Measurements from ENCODE around the gene SIPA1L3.

Gene SIPA1L3

DNA sequence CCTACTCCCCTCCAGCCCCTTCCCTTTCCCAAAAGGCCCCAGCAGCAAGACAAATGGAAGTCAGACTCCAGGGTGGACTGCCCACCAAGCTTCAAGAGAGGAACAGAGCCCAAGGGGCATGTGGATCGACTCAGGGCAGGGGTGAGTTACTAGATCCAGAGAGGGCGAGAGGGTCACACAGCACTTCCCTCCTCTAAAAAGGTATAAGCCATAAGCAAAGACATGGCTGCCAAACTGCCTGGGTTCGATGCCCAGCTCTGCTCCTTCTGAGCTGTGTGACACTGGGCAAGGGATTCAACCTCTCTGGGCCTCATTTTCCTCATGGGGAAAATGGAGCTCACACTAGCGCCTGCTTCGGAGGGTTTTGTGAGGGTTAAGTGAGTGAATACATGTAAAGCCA, 345.4 kb downstream of the SIPA1L3 start:
- DNase-seq: no peak

- DNase-seq: peak; percentile 87 to 89
Measured at GRCh38 chr19:38252941-38253691, 346.1 kb downstream of the SIPA1L3 start.

- DNase-seq: no peak
Measured at GRCh38 chr19:38253788-38254187, 346.8 kb downstream of the SIPA1L3 start.

- DNase-seq: peak in 1 of 2 donors; percentile 46
Measured at GRCh38 chr19:38255383-38256014, 348.5 kb downstream of the SIPA1L3 start.
